BJ (cell line): ENCODE data around the gene RNF115. TPM values are rescaled to one million over a fixed set of nuclear protein-coding genes. Genes with fewer than 3 reads are reported as not detected.

ENCODE experiments used
- CTCF ChIA-PET: fragments of 350-600 bp; formaldehyde crosslinking; extraction: SDS; loops from one replicate; lab custom pipeline; 2021; ENCODE audit warnings: antibody characterized with exemption, inconsistent platforms; lab: Yijun Ruan, JAX
- POLR2A ChIA-PET: fragments of 300-600 bp; sonication (Branson Sonifier 250); formaldehyde crosslinking; extraction: SDS; loops from one replicate; lab custom pipeline; 2021; ENCODE audit warnings: antibody characterized with exemption; lab: Charles Lee
- DNase-seq: peaks from one replicate; pipeline ENCODE4 v3.0.0-alpha.2; 2011; ENCODE audit warnings: low read depth
- H3K27me3 ChIP-seq: 2 replicates; pipeline ENCODE4 v1.6.0; 2011; ENCODE audit warnings: low read length; ENCODE audit not compliant: control insufficient read depth, insufficient read depth
- H3K36me3 ChIP-seq: 2 replicates; pipeline ENCODE4 v1.5.1; 2011; ENCODE audit warnings: low read length; ENCODE audit not compliant: control insufficient read depth, insufficient read depth
- H3K4me3 ChIP-seq: 2 replicates; pipeline ENCODE4 v1.5.1; 2011; ENCODE audit warnings: low read depth, mild to moderate bottlenecking, control low read depth, low read length
- polyA plus RNA-seq: library from polyadenylated mRNA; depleted of rRNA; stranded (reverse); fragments of >200 nt; gene quantifications from 2 replicates; pipeline ENCODE4 v1.2.3, GENCODE V29; 2011
- TF ChIP-seq, protein P1 (sequence below): IDR thresholded peaks from 2 replicates; pipeline ENCODE4 v1.5.1; 2011; ENCODE audit warnings: low read depth, mild to moderate bottlenecking, control low read depth, inconsistent platforms, low read length, moderate library complexity; ENCODE audit not compliant: insufficient read depth

RNF115 gene
- polyA plus RNA-seq, 1 experiment, result 13.4 TPM

DNA sequence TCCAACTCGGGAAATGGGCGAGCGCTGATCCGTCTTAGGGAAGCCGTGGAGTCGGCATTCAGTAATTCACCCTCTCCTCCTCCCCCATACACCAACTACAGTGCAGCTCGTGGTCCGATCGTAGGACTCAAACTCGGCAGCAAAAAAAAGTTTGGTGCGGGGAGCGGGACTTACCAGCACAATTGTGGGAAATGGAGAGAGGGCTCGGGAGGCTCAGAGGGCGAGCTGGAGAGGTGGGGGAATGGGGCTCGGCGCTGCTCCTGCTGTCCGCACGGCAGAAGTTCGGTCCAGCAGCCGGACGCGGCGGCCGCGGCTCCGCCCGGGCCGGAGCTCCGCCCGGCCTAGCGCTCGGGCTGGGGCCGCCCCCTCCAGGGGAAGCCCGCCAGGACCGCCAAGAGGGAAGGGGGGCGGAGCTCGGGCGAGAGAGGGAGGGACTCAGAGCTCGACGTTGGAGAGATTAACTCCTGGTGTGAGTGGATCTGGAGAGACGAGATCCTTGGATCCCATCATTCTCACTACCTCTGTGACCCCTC is 35.7 kb upstream of the RNF115 start:
- Histone ChIP-seq H3K36me3 (peaks cover 11% of the 10 kb centered on the region), H3K27me3 (no peaks in the 10 kb centered on the region), H3K4me3 (peak overlapping the region; percentile 90)
- DNase-seq, result peak; percentile 57
- ChIA-PET POLR2A (interaction anchor here (0.5 to 1.8 kb wide), 6 partner anchors 10 to 178 kb away, joined by 3 to 11 read pairs (median 4); no protein-coding TSS in a partner anchor), CTCF (interaction anchor here (0.6 to 10.2 kb wide), 13 partner anchors 12 to 157 kb away, joined by 3 to 179 read pairs (median 3); partner anchors contain the start of genes ANKRD34A, ITGA10, NUDT17 and POLR3C)
- TF ChIP-seq, protein P1, sequence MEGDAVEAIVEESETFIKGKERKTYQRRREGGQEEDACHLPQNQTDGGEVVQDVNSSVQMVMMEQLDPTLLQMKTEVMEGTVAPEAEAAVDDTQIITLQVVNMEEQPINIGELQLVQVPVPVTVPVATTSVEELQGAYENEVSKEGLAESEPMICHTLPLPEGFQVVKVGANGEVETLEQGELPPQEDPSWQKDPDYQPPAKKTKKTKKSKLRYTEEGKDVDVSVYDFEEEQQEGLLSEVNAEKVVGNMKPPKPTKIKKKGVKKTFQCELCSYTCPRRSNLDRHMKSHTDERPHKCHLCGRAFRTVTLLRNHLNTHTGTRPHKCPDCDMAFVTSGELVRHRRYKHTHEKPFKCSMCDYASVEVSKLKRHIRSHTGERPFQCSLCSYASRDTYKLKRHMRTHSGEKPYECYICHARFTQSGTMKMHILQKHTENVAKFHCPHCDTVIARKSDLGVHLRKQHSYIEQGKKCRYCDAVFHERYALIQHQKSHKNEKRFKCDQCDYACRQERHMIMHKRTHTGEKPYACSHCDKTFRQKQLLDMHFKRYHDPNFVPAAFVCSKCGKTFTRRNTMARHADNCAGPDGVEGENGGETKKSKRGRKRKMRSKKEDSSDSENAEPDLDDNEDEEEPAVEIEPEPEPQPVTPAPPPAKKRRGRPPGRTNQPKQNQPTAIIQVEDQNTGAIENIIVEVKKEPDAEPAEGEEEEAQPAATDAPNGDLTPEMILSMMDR, result peak; percentile 21; the same call in 1 of the 2 replicates

DNA sequence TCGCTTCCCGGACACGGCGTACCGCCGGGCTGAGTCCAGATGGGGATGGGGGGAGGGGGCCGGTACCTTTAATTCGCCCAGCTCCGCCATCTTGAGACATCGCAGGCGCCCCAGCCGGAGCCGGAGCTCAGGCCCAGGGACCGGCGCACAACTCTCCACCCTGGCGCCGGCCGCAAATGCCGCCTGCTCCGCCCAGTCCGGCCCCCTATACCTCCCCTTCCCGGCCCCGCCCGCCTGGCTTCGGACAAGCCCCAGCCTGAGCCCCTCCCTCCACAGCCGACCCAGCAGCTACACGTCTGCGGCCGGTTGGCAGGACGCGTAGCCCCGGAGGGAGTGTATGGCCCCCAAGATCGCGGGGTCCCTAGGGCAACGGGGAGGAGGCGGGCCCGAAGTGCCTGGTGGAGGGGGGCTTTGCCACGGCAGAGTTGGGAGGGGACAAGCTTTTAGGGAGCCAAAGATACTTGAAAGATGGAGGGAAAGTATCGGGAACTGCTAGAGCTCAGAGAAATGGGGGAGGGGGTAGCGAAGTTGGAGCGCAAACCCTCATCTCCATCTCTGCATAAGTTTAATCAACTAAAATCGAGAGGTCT is 35.1 kb upstream of the RNF115 start, which contains the start of gene PIAS3:
PIAS3 (minus strand) TSS at position 181 of the 590 bp plus-strand sequence; CDS start at position 90, 91 bp downstream.
- CTCF ChIA-PET, result interaction anchor here (0.6 to 10.2 kb wide), 16 partner anchors 9 to 1918 kb away, joined by 3 to 179 read pairs (median 4); partner anchors contain the start of genes ANKRD34A, ITGA10, NUDT17 and POLR3C
- Histone ChIP-seq H3K27me3 (no peaks in the 10 kb centered on the region), H3K4me3 (peak within 1 kb of the TSS; percentile 90), H3K36me3 (peaks cover 12% of the 10 kb centered on the region)
- peak; percentile 65 for DNase-seq
- TF ChIP-seq, protein P1, result no peak
- POLR2A ChIA-PET, result interaction anchor here (0.5 to 1.8 kb wide), 6 partner anchors 9 to 179 kb away, joined by 3 to 11 read pairs (median 4); no protein-coding TSS in a partner anchor

- Histone ChIP-seq H3K4me3 (peak overlapping the region; percentile 90), H3K36me3 (peaks cover 17% of the 10 kb centered on the region), H3K27me3 (no peaks in the 10 kb centered on the region)
- TF ChIP-seq, protein P1, result 0 out of 2 replicates have a peak, but pooled peaks have one; percentile 1
- ChIA-PET CTCF (interaction anchor here (0.6 to 10.2 kb wide), 11 partner anchors 10 to 1918 kb away, joined by 3 to 179 read pairs (median 4); partner anchors contain the start of genes ANKRD34A, ITGA10, NUDT17 and POLR3GL), POLR2A (interaction anchor here (0.6 to 1.8 kb wide), 6 partner anchors 9 to 159 kb away, joined by 3 to 11 read pairs (median 4); partner anchors contain the start of gene PEX11B)
- DNase-seq, result no peak
Observed at GRCh38 chr1:145858238-145858900, 34.5 kb upstream of the RNF115 start.

DNA sequence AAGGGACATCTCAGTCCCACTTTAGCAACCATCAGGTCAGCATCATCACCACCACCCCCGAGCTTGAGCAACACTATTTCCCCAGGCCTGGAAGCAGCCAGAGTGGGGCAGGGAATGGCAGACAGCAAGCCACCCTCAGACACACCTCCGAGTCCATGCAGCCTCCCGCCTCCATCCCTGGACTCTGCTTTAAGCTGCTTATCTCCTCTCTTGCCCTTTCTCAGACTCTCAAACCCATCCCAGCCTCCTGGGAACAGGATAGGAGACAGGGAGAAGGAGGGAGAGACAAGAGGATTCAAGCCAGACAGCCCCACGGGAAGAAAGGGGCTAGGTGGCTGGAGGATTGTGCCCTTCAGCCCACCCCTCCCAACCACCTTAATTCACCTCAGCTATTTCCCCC is 33.3 kb upstream of the RNF115 start:
- DNase-seq, result no peak
- Histone ChIP-seq H3K36me3 (peaks cover 20% of the 10 kb centered on the region), H3K27me3 (no peaks in the 10 kb centered on the region), H3K4me3 (no peak overlapping the region)
- POLR2A ChIA-PET, result no interaction called here
- CTCF ChIA-PET, result interaction anchor here (0.7 to 10.2 kb wide), 4 partner anchors 11 to 101 kb away, joined by 3 to 179 read pairs (median 14); partner anchors contain the start of genes LIX1L and NUDT17
- TF ChIP-seq, protein P1, result no peak
